Body of pancreas (tissue), 4 donors: Measurements from ENCODE around the gene EYS.

ENCODE experiments used
- CTCF ChIP-seq, 7 experiments: fragments of 450-650 bp in 4 of 7; fragments of 200-600 bp in 3 of 7; sonication (generic) in 3 of 7; IDR thresholded peaks; one replicate each; pipeline ENCODE4 v1.5.1; 2016 to 2019; ENCODE audit warnings: antibody characterized with exemption in 7 of 7
- POLR2A ChIP-seq, 3 donors: fragments of 450-650 bp; IDR thresholded peaks; one replicate each; pipeline ENCODE4 v1.6.1; 2016; ENCODE audit warnings: antibody characterized with exemption in 3 of 3, mild to moderate bottlenecking in 2 of 3

- no peak for TF ChIP-seq CTCF (IDR thresholded peaks at IDR 0.05)
- TF ChIP-seq POLR2A (IDR thresholded peaks at IDR 0.05): no peak
These were observed 1413.0 kb downstream of the EYS start for GRCh38 chr6:64294034-64294433.
